OCI-LY1 (cell line): ENCODE measurements around the gene CEP162.
"Not testable (repeated sequence)": the region's sequence is repeated elsewhere in the genome, so short reads cannot be mapped to it uniquely, and the experiment has no call there.

Experiments
- H2AFZ ChIP-seq: fragments of 200-600 bp; sonication (generic), shearing (Covaris generic); 2 replicates; pipeline ENCODE4 v1.6.0; 2014; ENCODE audit warnings: antibody characterized with exemption, mild to moderate bottlenecking, low read length
- H3F3A ChIP-seq: fragments of 200-600 bp; sonication (generic), shearing (Covaris generic); 2 replicates; pipeline ENCODE4 v1.6.0; 2014; ENCODE audit warnings: mild to moderate bottlenecking, antibody characterized with exemption, low read length, moderate library complexity; ENCODE audit not compliant: insufficient read depth
- H3K27ac ChIP-seq: fragments of 200-600 bp; sonication (generic); 2 replicates; pipeline ENCODE4 v1.5.1; 2014; ENCODE audit warnings: low read length, mixed run types, mild to moderate bottlenecking, low read depth; ENCODE audit not compliant: poor library complexity, severe bottlenecking
- H3K27me3 ChIP-seq: fragments of 200-600 bp; sonication (generic); 2 replicates; pipeline ENCODE4 v1.6.0; 2014; ENCODE audit warnings: antibody characterized with exemption, mild to moderate bottlenecking, low read length, moderate library complexity; ENCODE audit not compliant: insufficient read depth
- H3K36me3 ChIP-seq: fragments of 200-600 bp; sonication (generic); 2 replicates; pipeline ENCODE4 v1.6.1; 2014; ENCODE audit warnings: mild to moderate bottlenecking, antibody characterized with exemption, low read length, moderate library complexity, mixed read lengths; ENCODE audit not compliant: insufficient read depth
- H3K4me1 ChIP-seq: fragments of 200-600 bp; sonication (generic); 2 replicates; pipeline ENCODE4 v1.5.1; 2014; ENCODE audit warnings: mild to moderate bottlenecking, low read length, moderate library complexity; ENCODE audit not compliant: insufficient read depth, severe bottlenecking
- H3K4me2 ChIP-seq: fragments of 200-600 bp; sonication (generic), shearing (Covaris generic); 2 replicates; pipeline ENCODE4 v1.6.1; 2014; ENCODE audit warnings: low read length
- H3K4me3 ChIP-seq: fragments of 200-600 bp; sonication (generic); 2 replicates; pipeline ENCODE4 v1.5.1; 2014; ENCODE audit warnings: low read length, low read depth, mild to moderate bottlenecking, mixed read lengths; ENCODE audit not compliant: poor library complexity, severe bottlenecking
- H3K79me2 ChIP-seq: fragments of 200-600 bp; shearing (Covaris generic); 2 replicates; pipeline ENCODE4 v1.6.1; 2016; ENCODE audit warnings: mixed run types, low read length, mixed read lengths; ENCODE audit not compliant: insufficient read depth
- H3K9ac ChIP-seq: fragments of 200-600 bp; sonication (generic), shearing (Covaris generic); 2 replicates; pipeline ENCODE4 v1.6.1; 2014; ENCODE audit warnings: mild to moderate bottlenecking, low read length, mixed read lengths
- H3K9me2 ChIP-seq: fragments of 200-600 bp; sonication (generic), shearing (Covaris generic); 2 replicates; pipeline ENCODE4 v1.6.1; 2014; ENCODE audit warnings: low read depth, mild to moderate bottlenecking, low read length, mixed read lengths
- H3K9me3 ChIP-seq: fragments of 200-600 bp; shearing (Covaris generic); 2 replicates; pipeline ENCODE4 v1.6.1; 2014; ENCODE audit warnings: low read length, mixed read lengths
- H4K20me1 ChIP-seq: fragments of 200-600 bp; sonication (generic), shearing (Covaris generic); 2 replicates; pipeline ENCODE4 v1.6.0; 2016; ENCODE audit warnings: mild to moderate bottlenecking, low read length; ENCODE audit not compliant: insufficient read depth
- EZH2 ChIP-seq: fragments of 200-600 bp; sonication (generic), shearing (Covaris generic); IDR thresholded peaks from 2 replicates; pipeline ENCODE4 v1.8.0; 2017; ENCODE audit warnings: borderline replicate concordance, mixed run types, mild to moderate bottlenecking, antibody characterized with exemption, low read length, moderate library complexity, mixed read lengths
- TF ChIP-seq, protein P1 (sequence below): fragments of 200-600 bp; sonication (generic), shearing (Covaris generic); IDR thresholded peaks from 2 replicates; pipeline ENCODE4 v1.5.1; 2017; ENCODE audit warnings: mild to moderate bottlenecking, antibody characterized with exemption, low read length, moderate library complexity, mixed read lengths

The CEP162 gene

DNA sequence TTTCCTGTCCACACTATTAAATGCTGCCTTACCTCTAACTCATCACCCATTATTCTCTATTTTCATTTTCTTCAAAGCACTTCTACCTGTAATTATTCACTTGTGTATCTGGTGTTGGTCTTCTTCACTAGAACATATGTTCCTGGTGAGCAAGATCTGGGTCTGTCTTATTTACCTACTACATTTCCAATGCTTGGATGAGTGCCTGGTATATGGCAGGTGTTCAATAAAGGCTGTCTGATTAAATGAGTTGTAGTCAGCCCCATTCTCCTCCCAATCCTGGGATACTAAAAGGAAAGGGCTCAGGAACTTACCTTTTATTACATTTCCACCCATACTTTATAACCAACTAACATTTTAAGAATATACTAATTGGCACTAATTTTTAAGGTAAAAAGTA is 61.0 kb downstream of the CEP162 start:
- Histone ChIP-seq H2AFZ (no peak overlapping the region), H3K27ac (no peak overlapping the region), H3K4me3 (no peak overlapping the region), H3K27me3 (no peaks in the 10 kb centered on the region), H4K20me1 (no peaks in the 10 kb centered on the region), H3K9me3 (no peaks in the 10 kb centered on the region), H3K4me2 (no peak overlapping the region), H3K9me2 (no peaks in the 10 kb centered on the region), H3K36me3 (peaks cover 7% of the 10 kb centered on the region; the same call in 1 of the 2 replicates), H3K79me2 (no peaks in the 10 kb centered on the region), H3K4me1 (peaks cover 7% of the 10 kb centered on the region), H3F3A (no peaks in the 10 kb centered on the region), H3K9ac (no peak overlapping the region)
- no peak for TF ChIP-seq EZH2
- TF ChIP-seq, protein P1, sequence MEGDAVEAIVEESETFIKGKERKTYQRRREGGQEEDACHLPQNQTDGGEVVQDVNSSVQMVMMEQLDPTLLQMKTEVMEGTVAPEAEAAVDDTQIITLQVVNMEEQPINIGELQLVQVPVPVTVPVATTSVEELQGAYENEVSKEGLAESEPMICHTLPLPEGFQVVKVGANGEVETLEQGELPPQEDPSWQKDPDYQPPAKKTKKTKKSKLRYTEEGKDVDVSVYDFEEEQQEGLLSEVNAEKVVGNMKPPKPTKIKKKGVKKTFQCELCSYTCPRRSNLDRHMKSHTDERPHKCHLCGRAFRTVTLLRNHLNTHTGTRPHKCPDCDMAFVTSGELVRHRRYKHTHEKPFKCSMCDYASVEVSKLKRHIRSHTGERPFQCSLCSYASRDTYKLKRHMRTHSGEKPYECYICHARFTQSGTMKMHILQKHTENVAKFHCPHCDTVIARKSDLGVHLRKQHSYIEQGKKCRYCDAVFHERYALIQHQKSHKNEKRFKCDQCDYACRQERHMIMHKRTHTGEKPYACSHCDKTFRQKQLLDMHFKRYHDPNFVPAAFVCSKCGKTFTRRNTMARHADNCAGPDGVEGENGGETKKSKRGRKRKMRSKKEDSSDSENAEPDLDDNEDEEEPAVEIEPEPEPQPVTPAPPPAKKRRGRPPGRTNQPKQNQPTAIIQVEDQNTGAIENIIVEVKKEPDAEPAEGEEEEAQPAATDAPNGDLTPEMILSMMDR, result no peak

DNA sequence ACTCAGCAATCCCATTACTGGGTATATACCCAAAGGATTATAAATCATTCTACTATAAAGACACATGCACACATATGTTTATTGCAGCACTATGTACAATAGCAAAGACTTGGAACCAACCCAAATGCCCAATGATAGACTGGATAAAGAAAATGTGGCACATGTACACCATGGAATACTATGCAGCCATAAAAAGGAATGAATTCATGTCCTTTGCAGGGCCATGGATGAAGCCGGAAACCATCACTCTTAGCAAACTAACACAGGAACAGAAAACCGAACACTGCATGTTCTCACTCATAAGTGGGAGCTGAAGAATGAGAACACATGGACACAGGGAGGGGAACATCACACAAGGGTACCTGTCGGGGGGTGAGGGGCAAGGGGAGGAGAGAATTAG is 63.1 kb downstream of the CEP162 start:
- H3K4me3 ChIP-seq, H3K27ac ChIP-seq, H3K9me2 ChIP-seq, H3K4me2 ChIP-seq, H3K9me3 ChIP-seq, H3F3A ChIP-seq, H3K4me1 ChIP-seq, H3K79me2 ChIP-seq, H4K20me1 ChIP-seq, H2AFZ ChIP-seq, H3K27me3 ChIP-seq, H3K9ac ChIP-seq, H3K36me3 ChIP-seq: not testable (repeated sequence)

DNA sequence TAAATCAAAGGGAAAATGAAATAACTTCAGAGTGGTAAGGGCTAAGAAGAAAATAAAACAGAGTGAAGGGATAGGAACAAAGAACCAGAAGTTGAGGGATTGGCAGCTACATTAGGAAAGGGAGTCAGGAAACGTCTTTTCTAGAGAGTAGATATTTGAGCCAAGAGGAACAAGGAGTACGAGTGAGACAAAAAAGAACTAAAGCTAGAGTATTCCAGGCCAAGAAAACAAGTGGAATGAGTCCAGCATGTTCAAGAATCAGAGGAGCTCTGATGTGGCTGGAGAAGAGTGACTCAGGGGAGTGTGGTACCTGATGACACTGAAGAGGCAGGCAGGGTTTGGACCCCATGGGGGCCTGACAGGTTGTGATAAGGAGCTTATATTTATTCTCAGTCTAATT is 66.3 kb downstream of the CEP162 start:
- Histone ChIP-seq H3F3A (no peaks in the 10 kb centered on the region), H3K36me3 (no peaks in the 10 kb centered on the region), H2AFZ (no peak overlapping the region), H3K4me2 (no peak overlapping the region), H3K27ac (no peak overlapping the region), H4K20me1 (no peaks in the 10 kb centered on the region), H3K27me3 (no peaks in the 10 kb centered on the region), H3K4me1 (no peaks in the 10 kb centered on the region), H3K4me3 (no peak overlapping the region), H3K9ac (no peak overlapping the region), H3K9me3 (no peaks in the 10 kb centered on the region), H3K9me2 (no peaks in the 10 kb centered on the region), H3K79me2 (no peaks in the 10 kb centered on the region)
- TF ChIP-seq, protein P1, result no peak
- no peak for TF ChIP-seq EZH2

DNA sequence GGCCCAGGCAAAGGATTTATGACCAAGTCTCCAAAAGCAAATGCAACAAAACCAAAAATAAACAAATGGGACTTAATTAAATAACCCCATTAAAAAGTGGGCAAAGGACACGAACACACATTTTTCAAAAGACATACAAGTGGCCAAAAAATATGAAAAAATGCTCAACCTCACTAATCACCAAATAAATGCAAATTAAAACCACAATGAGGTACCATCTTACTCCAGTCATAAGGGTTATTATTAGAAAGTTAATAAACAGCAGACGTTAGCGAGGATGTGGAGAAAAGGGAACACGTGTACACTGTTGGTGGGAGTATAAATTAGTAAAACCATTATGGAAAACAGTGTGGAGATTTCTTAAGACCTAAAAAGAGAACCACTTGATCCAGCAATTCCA is 71.1 kb downstream of the CEP162 start:
- H3K4me3 ChIP-seq, result no peak overlapping the region
- no peak overlapping the region for H3K4me2 ChIP-seq
- no peaks in the 10 kb centered on the region for H3K4me1 ChIP-seq
- no peaks in the 10 kb centered on the region for H4K20me1 ChIP-seq
- no peaks in the 10 kb centered on the region for H3F3A ChIP-seq
- H3K79me2 ChIP-seq, result no peaks in the 10 kb centered on the region
- no peaks in the 10 kb centered on the region for H3K9me2 ChIP-seq
- TF ChIP-seq, protein P1, result no peak
- no peak for TF ChIP-seq EZH2
- H2AFZ ChIP-seq, result no peak overlapping the region
- no peaks in the 10 kb centered on the region for H3K9me3 ChIP-seq
- H3K9ac ChIP-seq, result no peak overlapping the region
- no peaks in the 10 kb centered on the region for H3K27me3 ChIP-seq
- H3K36me3 ChIP-seq, result peaks cover 5% of the 10 kb centered on the region; the same call in 1 of the 2 replicates
- no peak overlapping the region for H3K27ac ChIP-seq
